ENCODE results near the gene TGFBR1.

The TGFBR1 gene

GRCh38 chr9:99133145-99133544 is 28.2 kb downstream of the TGFBR1 start:
- Mint-ChIP-seq H3K27ac (no peak overlapping the region), H3K27me3 (no peaks in the 10 kb centered on the region), H3K9me3 (no peaks in the 10 kb centered on the region), H3K4me3 (no peak overlapping the region), H3K4me1 (peaks cover 89% of the 10 kb centered on the region)
- ATAC-seq: no peak
- no peak for DNase-seq

DNA sequence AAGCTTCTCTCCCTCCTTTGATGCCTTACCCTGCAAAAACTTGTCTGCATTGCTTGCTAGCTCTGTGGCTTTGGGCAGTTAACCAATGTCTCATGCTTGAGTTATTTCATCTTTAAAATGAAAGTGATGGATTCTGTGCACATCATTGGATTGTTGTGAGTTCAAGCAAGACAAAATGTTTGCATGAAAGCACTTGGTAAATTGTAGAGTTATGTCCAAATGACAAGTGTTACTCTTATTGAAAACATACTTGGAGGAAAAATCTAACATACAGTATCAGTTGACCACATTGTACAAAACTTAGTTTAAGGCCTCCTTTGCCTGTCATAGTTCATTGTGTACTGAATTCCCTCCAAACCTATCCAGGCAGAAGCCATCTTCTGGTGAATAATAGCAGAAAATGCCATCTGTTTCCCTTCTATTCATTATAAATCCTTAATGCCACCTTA is 30.0 kb downstream of the TGFBR1 start:
- ATAC-seq (peak; percentile 55), DNase-seq (no peak)
- Mint-ChIP-seq H3K27me3 (no peaks in the 10 kb centered on the region), H3K9me3 (no peaks in the 10 kb centered on the region), H3K4me1 (peaks cover 84% of the 10 kb centered on the region), H3K4me3 (peak overlapping the region; percentile 56 to 74), H3K27ac (peak overlapping the region in 1 of 2 donors; percentile 52)

DNA sequence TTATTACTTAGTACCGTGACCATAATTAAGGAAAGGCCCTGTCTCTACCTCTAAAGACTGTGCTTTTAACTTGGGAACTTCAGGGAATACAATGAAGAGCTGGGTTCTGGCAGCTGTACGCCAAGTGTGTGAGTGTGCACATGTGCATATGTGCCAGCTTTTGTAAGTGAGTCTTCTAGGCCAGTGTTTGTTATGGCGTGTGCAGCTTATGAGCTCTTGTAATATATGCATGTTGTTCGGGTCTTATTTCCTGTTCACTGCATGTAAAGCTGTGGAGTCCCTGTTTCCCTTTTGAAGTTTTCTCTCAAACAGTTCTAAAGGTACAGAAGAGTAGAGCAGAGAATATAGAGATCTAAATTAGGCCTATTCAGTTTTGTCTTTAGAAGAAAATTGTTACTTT is 30.5 kb downstream of the TGFBR1 start:
- H3K27me3 Mint-ChIP-seq: no peaks in the 10 kb centered on the region
- H3K9me3 Mint-ChIP-seq: no peaks in the 10 kb centered on the region
- peak overlapping the region; percentile 52 to 75 for H3K27ac Mint-ChIP-seq
- no peak for DNase-seq
- peak overlapping the region; percentile 56 to 74 for H3K4me3 Mint-ChIP-seq
- peak; percentile 82 for ATAC-seq
- peaks cover 84% of the 10 kb centered on the region for H3K4me1 Mint-ChIP-seq

GRCh38 chr9:99137225-99137624 is 32.3 kb downstream of the TGFBR1 start:
- Mint-ChIP-seq H3K9me3 (no peaks in the 10 kb centered on the region), H3K4me3 (peak overlapping the region; percentile 29 to 74), H3K4me1 (peaks cover 74% of the 10 kb centered on the region), H3K27ac (peak overlapping the region in 1 of 2 donors; percentile 77), H3K27me3 (no peaks in the 10 kb centered on the region)
- ATAC-seq (no peak), DNase-seq (no peak)

GRCh38 chr9:99137891-99138290 is 33.0 kb downstream of the TGFBR1 start:
- ATAC-seq: no peak
- no peaks in the 10 kb centered on the region for H3K27me3 Mint-ChIP-seq
- H3K27ac Mint-ChIP-seq: no peak overlapping the region
- H3K9me3 Mint-ChIP-seq: no peaks in the 10 kb centered on the region
- peaks cover 72% of the 10 kb centered on the region for H3K4me1 Mint-ChIP-seq
- no peak for DNase-seq
- no peak overlapping the region for H3K4me3 Mint-ChIP-seq

GRCh38 chr9:99138424-99139284 is 33.7 kb downstream of the TGFBR1 start:
- DNase-seq (no peak), ATAC-seq (no peak)
- Mint-ChIP-seq H3K4me3 (no peak overlapping the region), H3K27me3 (no peaks in the 10 kb centered on the region), H3K27ac (no peak overlapping the region), H3K4me1 (peaks cover 65% of the 10 kb centered on the region), H3K9me3 (no peaks in the 10 kb centered on the region)

- no peak for ATAC-seq
- peaks cover 54% of the 10 kb centered on the region for H3K4me1 Mint-ChIP-seq
- H3K27ac Mint-ChIP-seq: peak overlapping the region in 1 of 2 donors; percentile 13
- no peak overlapping the region for H3K4me3 Mint-ChIP-seq
- DNase-seq: no peak
- no peaks in the 10 kb centered on the region for H3K27me3 Mint-ChIP-seq
- no peaks in the 10 kb centered on the region for H3K9me3 Mint-ChIP-seq
These were observed 35.0 kb downstream of the TGFBR1 start for GRCh38 chr9:99139868-99140267.

- no peak overlapping the region for H3K4me3 Mint-ChIP-seq
- H3K27ac Mint-ChIP-seq: peak overlapping the region in 1 of 2 donors; percentile 48
- H3K4me1 Mint-ChIP-seq: peaks cover 45% of the 10 kb centered on the region
- no peaks in the 10 kb centered on the region for H3K27me3 Mint-ChIP-seq
- H3K9me3 Mint-ChIP-seq: no peaks in the 10 kb centered on the region
- peak; percentile 83 for ATAC-seq
- peak in 1 of 2 donors; percentile 36 for DNase-seq
These were observed 35.9 kb downstream of the TGFBR1 start for GRCh38 chr9:99140685-99141314.

GRCh38 chr9:99141849-99142248 is 36.9 kb downstream of the TGFBR1 start:
- H3K4me1 Mint-ChIP-seq: peaks cover 39% of the 10 kb centered on the region

DNA sequence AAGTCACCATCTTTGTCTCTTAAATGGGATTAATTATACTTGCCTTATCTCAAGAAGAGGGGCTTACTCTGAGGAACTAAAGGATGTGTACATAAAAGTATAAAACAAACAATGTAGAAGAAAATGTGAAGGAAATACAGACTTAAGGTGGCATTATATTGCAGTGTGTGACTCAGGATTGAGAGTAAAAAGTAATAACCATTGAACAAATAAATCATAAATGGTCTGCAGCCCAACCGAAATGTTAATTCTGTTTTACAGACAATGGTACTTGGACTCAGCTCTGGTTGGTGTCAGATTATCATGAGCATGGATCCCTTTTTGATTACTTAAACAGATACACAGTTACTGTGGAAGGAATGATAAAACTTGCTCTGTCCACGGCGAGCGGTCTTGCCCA is 37.4 kb downstream of the TGFBR1 start:
- no peak overlapping the region for H3K27ac Mint-ChIP-seq
- no peak for DNase-seq
- H3K4me1 Mint-ChIP-seq: peaks cover 38% of the 10 kb centered on the region
- no peak for ATAC-seq
- H3K27me3 Mint-ChIP-seq: no peaks in the 10 kb centered on the region
- no peak overlapping the region for H3K4me3 Mint-ChIP-seq
- no peaks in the 10 kb centered on the region for H3K9me3 Mint-ChIP-seq

More at GRCh38 chr9:99141849-99142248, 36.9 kb downstream of the TGFBR1 start:
- DNase-seq: no peak
- no peak overlapping the region for H3K27ac Mint-ChIP-seq
- no peak for ATAC-seq
- H3K9me3 Mint-ChIP-seq: no peaks in the 10 kb centered on the region
- no peak overlapping the region for H3K4me3 Mint-ChIP-seq
- H3K27me3 Mint-ChIP-seq: no peaks in the 10 kb centered on the region

DNA sequence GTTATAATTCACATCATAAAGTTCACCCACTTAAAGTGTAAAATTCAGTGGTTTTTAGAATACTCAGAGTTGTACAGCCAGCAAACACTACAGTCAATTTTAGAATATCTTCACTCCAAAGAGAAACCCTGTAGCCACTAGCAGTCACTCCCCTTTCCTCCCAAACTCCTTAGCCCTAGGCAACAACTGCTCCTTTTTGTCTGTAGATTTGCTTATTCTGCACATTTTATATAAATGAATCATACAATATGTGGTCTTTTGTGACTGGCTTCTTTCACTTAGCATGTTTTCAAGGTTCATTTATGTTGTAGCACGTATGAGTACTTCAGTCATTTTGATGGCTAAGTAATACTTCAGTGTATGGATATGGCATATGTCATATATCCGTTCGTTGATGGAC is 38.7 kb downstream of the TGFBR1 start:
- Mint-ChIP-seq H3K9me3 (no peaks in the 10 kb centered on the region), H3K27me3 (no peaks in the 10 kb centered on the region), H3K27ac (no peak overlapping the region), H3K4me1 (peaks cover 34% of the 10 kb centered on the region), H3K4me3 (no peak overlapping the region)
- DNase-seq: no peak
- no peak for ATAC-seq

DNA sequence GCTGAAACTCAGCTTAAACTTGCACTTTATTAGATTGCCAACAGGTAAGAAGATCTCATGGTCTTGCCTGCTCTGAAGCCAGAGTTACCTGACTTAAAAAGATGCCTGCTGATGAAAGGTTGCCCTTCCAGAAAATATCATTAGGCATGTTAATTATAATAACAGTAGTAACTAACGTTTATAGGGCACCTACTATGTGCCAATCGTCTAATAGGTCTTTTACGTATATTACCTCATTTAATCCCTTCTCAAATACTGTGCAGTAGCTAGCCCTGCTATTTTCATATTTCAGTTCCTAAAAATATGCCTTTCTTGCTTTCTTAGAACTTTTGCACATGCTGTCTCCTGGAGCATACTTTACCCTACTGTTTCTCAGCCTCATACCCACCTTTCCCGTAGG is 40.1 kb downstream of the TGFBR1 start:
- Mint-ChIP-seq H3K27me3 (no peaks in the 10 kb centered on the region), H3K4me1 (peaks cover 33% of the 10 kb centered on the region), H3K9me3 (no peaks in the 10 kb centered on the region), H3K27ac (no peak overlapping the region), H3K4me3 (no peak overlapping the region)
- no peak for DNase-seq
- ATAC-seq: no peak

DNA sequence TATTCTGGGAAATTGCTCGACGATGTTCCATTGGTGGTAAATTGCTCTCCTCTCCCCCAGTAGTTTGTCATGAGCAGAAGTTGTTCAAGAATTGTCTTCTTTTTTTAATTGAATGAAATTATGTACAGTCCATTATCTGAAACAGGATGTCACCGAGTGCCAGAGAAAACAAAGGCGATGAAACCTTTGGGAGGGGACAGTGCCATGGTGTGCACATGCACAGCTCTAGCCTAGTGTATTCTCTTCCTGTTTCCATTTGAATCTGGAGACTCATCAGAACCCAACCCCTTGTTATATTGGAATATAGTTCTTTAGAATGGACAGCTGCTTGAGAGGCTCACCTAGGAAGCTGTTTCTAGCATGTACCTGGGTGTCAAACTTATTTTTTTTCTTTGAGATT is 41.7 kb downstream of the TGFBR1 start:
- ATAC-seq (no peak), DNase-seq (no peak)
- Mint-ChIP-seq H3K9me3 (no peaks in the 10 kb centered on the region), H3K4me3 (no peak overlapping the region), H3K27me3 (no peaks in the 10 kb centered on the region), H3K27ac (no peak overlapping the region), H3K4me1 (peaks cover 33% of the 10 kb centered on the region)

DNA sequence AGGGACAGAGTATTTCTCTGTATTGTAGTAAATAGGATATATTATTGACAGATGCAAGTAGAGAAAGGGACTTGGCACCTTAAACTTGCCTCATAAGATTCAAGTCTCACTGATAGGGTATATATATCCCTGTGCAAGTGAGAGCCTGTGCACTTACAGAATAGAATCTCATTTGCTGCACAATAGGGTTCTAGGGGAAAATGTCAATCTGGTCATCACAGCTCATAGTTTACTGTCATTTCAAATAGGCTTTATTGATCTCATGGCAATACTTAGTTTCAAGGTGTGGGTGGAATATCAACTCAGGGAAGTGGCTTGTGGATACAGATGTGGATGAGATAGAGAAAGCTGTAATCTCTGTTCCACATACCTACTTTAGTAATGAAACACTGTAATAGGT is 42.3 kb downstream of the TGFBR1 start:
- Mint-ChIP-seq H3K9me3 (no peaks in the 10 kb centered on the region), H3K27ac (no peak overlapping the region), H3K27me3 (no peaks in the 10 kb centered on the region), H3K4me3 (no peak overlapping the region), H3K4me1 (peaks cover 39% of the 10 kb centered on the region)
- DNase-seq: no peak
- ATAC-seq: no peak

DNA sequence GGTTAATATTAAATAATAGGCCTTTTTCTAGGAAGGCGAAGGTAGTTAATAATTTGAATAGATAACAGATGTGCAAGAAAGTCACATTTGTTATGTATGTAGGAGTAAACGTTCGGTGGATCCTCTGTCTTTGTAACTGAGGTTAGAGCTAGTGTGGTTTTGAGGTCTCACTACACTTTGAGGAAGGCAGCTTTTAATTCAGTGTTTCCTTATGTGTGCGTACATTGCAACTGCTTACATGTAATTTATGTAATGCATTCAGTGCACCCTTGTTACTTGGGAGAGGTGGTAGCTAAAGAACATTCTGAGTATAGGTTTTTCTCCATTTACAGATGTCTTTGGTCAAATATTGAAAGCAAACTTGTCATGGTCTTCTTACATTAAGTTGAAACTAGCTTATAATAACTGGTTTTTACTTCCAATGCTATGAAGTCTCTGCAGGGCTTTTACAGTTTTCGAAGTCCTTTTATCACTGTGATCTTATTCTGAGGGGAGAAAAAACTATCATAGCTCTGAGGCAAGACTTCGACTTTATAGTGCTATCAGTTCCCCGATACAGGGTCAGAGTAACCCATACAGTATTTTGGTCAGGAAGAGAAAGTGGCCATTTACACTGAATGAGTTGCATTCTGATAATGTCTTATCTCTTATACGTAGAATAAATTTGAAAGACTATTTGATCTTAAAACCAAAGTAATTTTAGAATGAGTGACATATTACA is 45.7 kb downstream of the TGFBR1 start:
- DNase-seq: no peak
- Mint-ChIP-seq H3K4me1 (peaks cover 50% of the 10 kb centered on the region), H3K4me3 (peak overlapping the region; percentile 32 to 48), H3K27me3 (no peaks in the 10 kb centered on the region), H3K27ac (peak overlapping the region in 1 of 2 donors; percentile 68), H3K9me3 (no peaks in the 10 kb centered on the region)
- ATAC-seq: peak; percentile 97

- Mint-ChIP-seq H3K4me3 (no peak overlapping the region), H3K9me3 (no peaks in the 10 kb centered on the region), H3K4me1 (peaks cover 46% of the 10 kb centered on the region), H3K27ac (no peak overlapping the region), H3K27me3 (peaks cover 7% of the 10 kb centered on the region)
- DNase-seq (no peak), ATAC-seq (no peak)
These were observed 49.4 kb downstream of the TGFBR1 start for GRCh38 chr9:99154356-99154755.
